Caco-2 (cell line): Measurements from ENCODE around the gene NKAIN1. TPM values are rescaled to one million over a fixed set of nuclear protein-coding genes. Genes with fewer than 3 reads are reported as not detected.

Experiments used
- BruUV-seq: library from RNA; stranded (reverse); fragments of 400-500 nt; replicated peaks from 2 replicates; lab custom pipeline; 2021; lab: Mats Ljungman, UMichigan
- CTCF ChIA-PET: fragments of 300-600 bp; sonication (Branson Sonifier 250); formaldehyde crosslinking; loops from one replicate; lab custom pipeline; 2022; ENCODE audit warnings: antibody characterized with exemption; lab: Charles Lee
- POLR2A ChIA-PET: fragments of 300-600 bp; sonication (Branson Sonifier 250); formaldehyde crosslinking; loops from one replicate; lab custom pipeline; 2022; ENCODE audit warnings: antibody characterized with exemption; lab: Charles Lee
- DNase-seq, 2 experiments: peaks; one replicate each; pipeline versions ENCODE4 v3.0.0 to v3.0.0-alpha.2; 2020 to 2022
- H3K27me3 ChIP-seq: replicated peaks from 2 replicates; pipeline ENCODE4 v1.6.0; 2011; ENCODE audit warnings: low read length; ENCODE audit not compliant: control insufficient read depth, insufficient read depth
- H3K36me3 ChIP-seq: 2 replicates; pipeline ENCODE4 v1.5.1; 2011; ENCODE audit warnings: low read length; ENCODE audit not compliant: control insufficient read depth, insufficient read depth
- H3K4me1 ChIP-seq: fragments of 250-450 bp; sonication (Bioruptor Pico); 2 replicates; pipeline ENCODE4 v1.5.1; 2020; ENCODE audit warnings: mild to moderate bottlenecking
- H3K4me3 ChIP-seq: 2 replicates; pipeline ENCODE4 v1.5.1; 2011; ENCODE audit warnings: low read depth, mild to moderate bottlenecking, control low read depth, low read length
- H3K9me3 ChIP-seq: fragments of 250-450 bp; sonication (Bioruptor Pico); 2 replicates; pipeline ENCODE4 v1.5.1; 2020; ENCODE audit warnings: mild to moderate bottlenecking, moderate library complexity
- H3K27ac Mint-ChIP-seq: one replicate; pipeline ENCODE4 v1.8.0; 2022; ENCODE audit warnings: mixed read lengths; ENCODE audit not compliant: unreplicated experiment
- H3K27me3 Mint-ChIP-seq: one replicate; pipeline ENCODE4 v1.8.0; 2022; ENCODE audit warnings: mixed read lengths; ENCODE audit not compliant: insufficient read depth, unreplicated experiment
- H3K36me3 Mint-ChIP-seq: one replicate; pipeline ENCODE4 v1.8.0; 2022; ENCODE audit warnings: mild to moderate bottlenecking, mixed read lengths; ENCODE audit not compliant: insufficient read depth, unreplicated experiment
- H3K4me1 Mint-ChIP-seq: one replicate; pipeline ENCODE4 v1.8.0; 2022; ENCODE audit warnings: low read depth, mixed read lengths; ENCODE audit not compliant: unreplicated experiment
- H3K4me3 Mint-ChIP-seq: one replicate; pipeline ENCODE4 v1.8.0; 2022; ENCODE audit warnings: mild to moderate bottlenecking, moderate library complexity, mixed read lengths; ENCODE audit not compliant: unreplicated experiment
- H3K9me3 Mint-ChIP-seq: one replicate; pipeline ENCODE4 v1.8.0; 2022; ENCODE audit warnings: mixed read lengths; ENCODE audit not compliant: unreplicated experiment
- intact Hi-C: fragments of 100-400 bp; cut with micrococcal nuclease; formaldehyde crosslinking; loops from one replicate; pipeline ENCODE4 v1.10.0; 2022; ENCODE audit not compliant: unreplicated experiment
- total RNA-seq: library from RNA; stranded (reverse); gene quantifications from 2 replicates; pipeline ENCODE4 v1.2.3, GENCODE V29; 2022
- TF ChIP-seq, protein P1 (sequence below), 2 experiments: fragments of 200-600 bp in 1 of 2; IDR thresholded peaks; 1 replicate in 1 of 2; 2 replicates in 1 of 2; pipeline versions ENCODE4 v1.5.1 to v1.8.0; 2011 to 2022; ENCODE audit warnings: antibody characterized with exemption in 1 of 2, control low read depth in 1 of 2, inconsistent platforms in 1 of 2, low read depth in 1 of 2, low read length in 1 of 2, mild to moderate bottlenecking in 1 of 2, moderate library complexity in 1 of 2; ENCODE audit not compliant: insufficient read depth in 1 of 2, severe bottlenecking in 1 of 2, unreplicated experiment in 1 of 2

The NKAIN1 gene
- total RNA-seq, 1 experiment from 2014 or later = not detected

DNA sequence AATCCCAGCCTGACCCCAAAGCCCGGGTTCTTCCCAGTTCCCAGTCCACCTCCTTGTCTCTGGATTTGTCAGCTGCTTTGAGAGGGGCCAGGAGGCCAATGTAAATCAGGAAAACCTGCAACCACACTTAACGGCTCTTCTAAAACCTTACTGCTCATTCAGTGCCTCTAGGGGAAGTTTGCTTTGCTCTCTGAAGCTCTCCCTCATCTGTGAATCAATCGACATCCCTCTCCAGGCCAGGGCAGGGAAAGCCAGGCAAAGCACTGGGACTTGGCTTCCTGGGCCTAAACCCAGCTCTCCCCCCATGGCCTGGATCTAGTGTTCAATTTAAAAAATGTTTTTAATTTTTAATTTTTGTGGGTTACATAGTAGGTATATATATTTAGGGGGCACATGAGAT, 9.3 kb downstream of the NKAIN1 start:
- no TSS peak for BruUV-seq
- ChIA-PET CTCF (interaction anchor here (0.9 kb wide), 1 partner anchor 407 kb away, joined by 3 read pairs; no protein-coding TSS in a partner anchor), POLR2A (no interaction called here)
- Histone ChIP-seq H3K4me3 (no peak overlapping the region), H3K27me3 (no peaks in the 10 kb centered on the region), H3K4me1 (no peaks in the 10 kb centered on the region), H3K9me3 (no peaks in the 10 kb centered on the region), H3K36me3 (no peaks in the 10 kb centered on the region)
- H3K27ac Mint-ChIP-seq = no peak overlapping the region
- intact Hi-C loops = no loop called here
- TF ChIP-seq, protein P1, sequence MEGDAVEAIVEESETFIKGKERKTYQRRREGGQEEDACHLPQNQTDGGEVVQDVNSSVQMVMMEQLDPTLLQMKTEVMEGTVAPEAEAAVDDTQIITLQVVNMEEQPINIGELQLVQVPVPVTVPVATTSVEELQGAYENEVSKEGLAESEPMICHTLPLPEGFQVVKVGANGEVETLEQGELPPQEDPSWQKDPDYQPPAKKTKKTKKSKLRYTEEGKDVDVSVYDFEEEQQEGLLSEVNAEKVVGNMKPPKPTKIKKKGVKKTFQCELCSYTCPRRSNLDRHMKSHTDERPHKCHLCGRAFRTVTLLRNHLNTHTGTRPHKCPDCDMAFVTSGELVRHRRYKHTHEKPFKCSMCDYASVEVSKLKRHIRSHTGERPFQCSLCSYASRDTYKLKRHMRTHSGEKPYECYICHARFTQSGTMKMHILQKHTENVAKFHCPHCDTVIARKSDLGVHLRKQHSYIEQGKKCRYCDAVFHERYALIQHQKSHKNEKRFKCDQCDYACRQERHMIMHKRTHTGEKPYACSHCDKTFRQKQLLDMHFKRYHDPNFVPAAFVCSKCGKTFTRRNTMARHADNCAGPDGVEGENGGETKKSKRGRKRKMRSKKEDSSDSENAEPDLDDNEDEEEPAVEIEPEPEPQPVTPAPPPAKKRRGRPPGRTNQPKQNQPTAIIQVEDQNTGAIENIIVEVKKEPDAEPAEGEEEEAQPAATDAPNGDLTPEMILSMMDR (IDR thresholded peaks at IDR 0.05; ENCODE audit: insufficient read depth in 1 of 2, low read depth in 1 of 2, low read length in 1 of 2, severe bottlenecking in 1 of 2, unreplicated experiment in 1 of 2) = no peak
- H3K9me3 Mint-ChIP-seq = no peaks in the 10 kb centered on the region
- DNase-seq = no peak
- no peaks in the 10 kb centered on the region for H3K27me3 Mint-ChIP-seq
- H3K36me3 Mint-ChIP-seq = no peaks in the 10 kb centered on the region
- H3K4me3 Mint-ChIP-seq = no peak overlapping the region
- no peaks in the 10 kb centered on the region for H3K4me1 Mint-ChIP-seq

DNA sequence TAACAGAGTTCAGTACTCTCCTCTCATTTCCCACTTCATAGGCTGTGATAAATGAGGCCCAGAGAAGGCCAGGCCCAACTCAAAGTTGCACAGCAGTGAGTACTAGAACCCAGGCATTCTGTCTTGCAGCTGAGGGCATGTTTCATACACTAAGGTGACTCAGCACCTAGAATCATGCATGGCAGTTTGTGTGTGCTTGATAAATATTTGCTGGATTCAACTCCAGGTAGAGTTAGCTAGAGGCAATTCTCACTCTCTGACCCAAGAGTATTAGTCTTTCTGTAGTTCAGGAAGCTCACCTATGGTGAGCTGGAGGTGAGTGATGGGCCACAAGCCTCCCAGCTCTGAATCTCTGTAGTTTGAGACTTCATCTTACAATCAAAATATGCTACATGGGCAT, 10.7 kb downstream of the NKAIN1 start:
- Histone ChIP-seq H3K4me1 (no peaks in the 10 kb centered on the region), H3K27me3 (no peaks in the 10 kb centered on the region), H3K36me3 (no peaks in the 10 kb centered on the region), H3K4me3 (no peak overlapping the region), H3K9me3 (no peaks in the 10 kb centered on the region)
- Mint-ChIP-seq H3K36me3 (no peaks in the 10 kb centered on the region), H3K27ac (no peak overlapping the region), H3K4me3 (no peak overlapping the region), H3K9me3 (no peaks in the 10 kb centered on the region), H3K27me3 (no peaks in the 10 kb centered on the region), H3K4me1 (no peaks in the 10 kb centered on the region)
- no TSS peak for BruUV-seq
- intact Hi-C loops = no loop called here
- TF ChIP-seq, protein P1 (IDR thresholded peaks at IDR 0.05; ENCODE audit: insufficient read depth in 1 of 2, low read depth in 1 of 2, low read length in 1 of 2, severe bottlenecking in 1 of 2, unreplicated experiment in 1 of 2) = no peak
- POLR2A ChIA-PET = interaction anchor here (0.8 kb wide), 1 partner anchor 609 kb away, joined by 3 read pairs; no protein-coding TSS in a partner anchor
- CTCF ChIA-PET = no interaction called here
- DNase-seq = no peak

DNA sequence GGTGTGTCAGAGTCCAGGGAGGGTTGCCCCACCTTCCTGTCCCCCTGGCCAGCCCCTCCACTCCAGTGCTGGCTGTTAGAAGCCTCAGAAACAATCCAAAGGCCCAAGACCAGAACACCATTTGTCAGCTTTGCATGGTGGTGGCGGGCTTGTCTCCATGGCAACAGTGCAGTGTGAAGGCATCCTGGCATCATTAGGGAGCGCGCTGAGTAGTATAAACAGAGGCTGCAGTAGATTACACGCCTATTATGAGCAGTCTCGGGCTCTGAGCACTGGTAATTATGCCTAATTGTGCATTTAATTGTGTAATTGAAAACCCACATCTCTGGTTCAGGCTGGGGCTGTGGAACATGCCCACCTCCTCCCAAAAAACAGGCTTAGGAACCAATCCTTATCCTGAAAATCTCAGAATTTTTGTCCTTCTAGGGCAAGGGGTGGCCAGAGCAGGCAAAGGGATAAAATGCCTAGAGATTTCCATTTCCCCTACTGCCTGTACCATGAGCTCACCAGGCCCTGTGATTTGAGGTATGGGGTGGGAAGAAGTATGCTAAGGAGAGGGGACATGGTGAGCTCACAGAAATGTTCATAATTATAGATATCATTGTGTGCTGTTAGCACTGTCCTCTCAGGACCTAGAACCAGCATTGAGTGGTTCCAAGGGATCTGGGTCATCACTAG, 11.7 kb downstream of the NKAIN1 start:
- Histone ChIP-seq H3K4me1 (no peaks in the 10 kb centered on the region), H3K4me3 (no peak overlapping the region), H3K36me3 (no peaks in the 10 kb centered on the region), H3K27me3 (no peaks in the 10 kb centered on the region), H3K9me3 (no peaks in the 10 kb centered on the region)
- no TSS peak for BruUV-seq
- H3K27me3 Mint-ChIP-seq = no peaks in the 10 kb centered on the region
- no peaks in the 10 kb centered on the region for H3K4me1 Mint-ChIP-seq
- no peak overlapping the region for H3K4me3 Mint-ChIP-seq
- intact Hi-C loops = no loop called here
- DNase-seq = no peak
- no peak overlapping the region for H3K27ac Mint-ChIP-seq
- TF ChIP-seq, protein P1 (IDR thresholded peaks at IDR 0.05; ENCODE audit: insufficient read depth in 1 of 2, low read depth in 1 of 2, low read length in 1 of 2, severe bottlenecking in 1 of 2, unreplicated experiment in 1 of 2) = no peak
- ChIA-PET CTCF (no interaction called here), POLR2A (interaction anchor here (0.6 kb wide), 1 partner anchor 157 kb away, joined by 4 read pairs; no protein-coding TSS in a partner anchor)
- no peaks in the 10 kb centered on the region for H3K9me3 Mint-ChIP-seq
- no peaks in the 10 kb centered on the region for H3K36me3 Mint-ChIP-seq
